DOHH2 (cell line): ENCODE measurements around the gene SLCO3A1.

Experiments
- H3F3A ChIP-seq: fragments of 200-600 bp; sonication (generic), shearing (Covaris generic); 2 replicates; pipeline ENCODE4 v1.6.0; 2016; ENCODE audit warnings: antibody characterized with exemption, mild to moderate bottlenecking; ENCODE audit not compliant: control insufficient read depth, insufficient read depth
- H3K27ac ChIP-seq: fragments of 200-600 bp; sonication (generic); 2 replicates; pipeline ENCODE4 v1.5.1; 2014; ENCODE audit warnings: low read depth, mild to moderate bottlenecking, low read length, moderate library complexity
- H3K27me3 ChIP-seq: fragments of 200-600 bp; sonication (generic); 2 replicates; pipeline ENCODE4 v1.6.1; 2014; ENCODE audit warnings: mild to moderate bottlenecking, low read length, mixed read lengths; ENCODE audit not compliant: control insufficient read depth
- H3K36me3 ChIP-seq: fragments of 200-600 bp; sonication (generic); 2 replicates; pipeline ENCODE4 v1.6.1; 2014; ENCODE audit warnings: mild to moderate bottlenecking, low read length, moderate library complexity, mixed read lengths; ENCODE audit not compliant: control insufficient read depth
- H3K4me1 ChIP-seq: fragments of 200-600 bp; sonication (generic); 2 replicates; pipeline ENCODE4 v1.6.1; 2014; ENCODE audit warnings: mild to moderate bottlenecking, low read length, mixed read lengths; ENCODE audit not compliant: control insufficient read depth
- H3K4me2 ChIP-seq: fragments of 200-600 bp; sonication (generic); 2 replicates; pipeline ENCODE4 v1.6.0; 2014; ENCODE audit warnings: mild to moderate bottlenecking, low read length, moderate library complexity
- H3K4me3 ChIP-seq: fragments of 200-600 bp; sonication (generic); 2 replicates; pipeline ENCODE4 v1.5.1; 2014; ENCODE audit warnings: mild to moderate bottlenecking, low read length, mixed read lengths
- H3K79me2 ChIP-seq: fragments of 200-600 bp; sonication (generic); 2 replicates; pipeline ENCODE4 v1.6.1; 2014; ENCODE audit warnings: mild to moderate bottlenecking, low read length, mixed read lengths; ENCODE audit not compliant: control insufficient read depth
- H3K9me2 ChIP-seq: fragments of 200-600 bp; sonication (generic); replicated peaks from 2 replicates; pipeline ENCODE4 v1.6.1; 2014; ENCODE audit warnings: mild to moderate bottlenecking, low read length, mixed read lengths; ENCODE audit not compliant: control insufficient read depth
- H3K9me3 ChIP-seq: fragments of 200-600 bp; sonication (generic); 2 replicates; pipeline ENCODE4 v1.6.1; 2014; ENCODE audit warnings: antibody characterized with exemption, low read length, mixed read lengths; ENCODE audit not compliant: control insufficient read depth, insufficient read depth
- H4K20me1 ChIP-seq: fragments of 200-600 bp; sonication (generic); 2 replicates; pipeline ENCODE4 v1.6.0; 2014; ENCODE audit warnings: low read depth, mild to moderate bottlenecking, antibody characterized with exemption, low read length, moderate library complexity; ENCODE audit not compliant: control insufficient read depth, insufficient read depth
- EZH2phosphoT487 ChIP-seq: fragments of 200-600 bp; sonication (generic); IDR thresholded peaks from 2 replicates; pipeline ENCODE4 v1.6.1; 2017; ENCODE audit warnings: borderline replicate concordance, mild to moderate bottlenecking, antibody characterized with exemption, low read length, moderate library complexity, mixed read lengths
- TF ChIP-seq, protein P1 (sequence below): fragments of 200-600 bp; sonication (generic); IDR thresholded peaks from one replicate; pipeline ENCODE4 v1.5.1; 2014; ENCODE audit warnings: antibody characterized with exemption, mild to moderate bottlenecking, low read depth, low read length; ENCODE audit not compliant: poor library complexity, severe bottlenecking

The SLCO3A1 gene

DNA sequence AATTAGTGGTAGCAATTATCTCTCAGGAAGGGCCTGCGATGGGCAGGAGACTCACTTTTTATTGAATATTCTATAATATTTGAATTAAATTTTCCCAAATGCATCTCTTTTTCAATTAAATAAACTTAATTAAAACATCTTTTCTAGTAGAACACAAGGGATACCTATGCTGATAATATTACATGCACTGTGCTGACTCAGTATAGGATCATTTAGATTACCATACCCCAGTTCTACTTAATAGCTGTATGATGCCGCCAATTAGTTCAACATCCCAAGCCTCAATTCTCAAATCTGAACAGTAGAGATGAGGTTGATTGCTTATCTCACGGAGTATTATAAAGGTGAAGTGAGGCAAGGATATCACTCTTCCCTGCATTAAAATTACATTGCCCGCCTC, 149.2 kb downstream of the SLCO3A1 start:
- 0 out of 2 replicates have a peak, but pooled peaks cover 5% of the 10 kb centered on the region for H4K20me1 ChIP-seq
- 0 out of 2 replicates have a peak, but pooled peaks cover 3% of the 10 kb centered on the region for H3K79me2 ChIP-seq
- H3K9me2 ChIP-seq, result no peaks in the 10 kb centered on the region
- H3K9me3 ChIP-seq, result no peaks in the 10 kb centered on the region
- H3K36me3 ChIP-seq, result no peaks in the 10 kb centered on the region
- no peak overlapping the region for H3K4me3 ChIP-seq
- H3K4me1 ChIP-seq, result no peaks in the 10 kb centered on the region
- no peaks in the 10 kb centered on the region for H3K27me3 ChIP-seq
- H3F3A ChIP-seq, result no peaks in the 10 kb centered on the region
- no peak overlapping the region for H3K4me2 ChIP-seq
- no peak for TF ChIP-seq EZH2phosphoT487
- TF ChIP-seq, protein P1, sequence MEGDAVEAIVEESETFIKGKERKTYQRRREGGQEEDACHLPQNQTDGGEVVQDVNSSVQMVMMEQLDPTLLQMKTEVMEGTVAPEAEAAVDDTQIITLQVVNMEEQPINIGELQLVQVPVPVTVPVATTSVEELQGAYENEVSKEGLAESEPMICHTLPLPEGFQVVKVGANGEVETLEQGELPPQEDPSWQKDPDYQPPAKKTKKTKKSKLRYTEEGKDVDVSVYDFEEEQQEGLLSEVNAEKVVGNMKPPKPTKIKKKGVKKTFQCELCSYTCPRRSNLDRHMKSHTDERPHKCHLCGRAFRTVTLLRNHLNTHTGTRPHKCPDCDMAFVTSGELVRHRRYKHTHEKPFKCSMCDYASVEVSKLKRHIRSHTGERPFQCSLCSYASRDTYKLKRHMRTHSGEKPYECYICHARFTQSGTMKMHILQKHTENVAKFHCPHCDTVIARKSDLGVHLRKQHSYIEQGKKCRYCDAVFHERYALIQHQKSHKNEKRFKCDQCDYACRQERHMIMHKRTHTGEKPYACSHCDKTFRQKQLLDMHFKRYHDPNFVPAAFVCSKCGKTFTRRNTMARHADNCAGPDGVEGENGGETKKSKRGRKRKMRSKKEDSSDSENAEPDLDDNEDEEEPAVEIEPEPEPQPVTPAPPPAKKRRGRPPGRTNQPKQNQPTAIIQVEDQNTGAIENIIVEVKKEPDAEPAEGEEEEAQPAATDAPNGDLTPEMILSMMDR, result no peak
- no peak overlapping the region for H3K27ac ChIP-seq

DNA sequence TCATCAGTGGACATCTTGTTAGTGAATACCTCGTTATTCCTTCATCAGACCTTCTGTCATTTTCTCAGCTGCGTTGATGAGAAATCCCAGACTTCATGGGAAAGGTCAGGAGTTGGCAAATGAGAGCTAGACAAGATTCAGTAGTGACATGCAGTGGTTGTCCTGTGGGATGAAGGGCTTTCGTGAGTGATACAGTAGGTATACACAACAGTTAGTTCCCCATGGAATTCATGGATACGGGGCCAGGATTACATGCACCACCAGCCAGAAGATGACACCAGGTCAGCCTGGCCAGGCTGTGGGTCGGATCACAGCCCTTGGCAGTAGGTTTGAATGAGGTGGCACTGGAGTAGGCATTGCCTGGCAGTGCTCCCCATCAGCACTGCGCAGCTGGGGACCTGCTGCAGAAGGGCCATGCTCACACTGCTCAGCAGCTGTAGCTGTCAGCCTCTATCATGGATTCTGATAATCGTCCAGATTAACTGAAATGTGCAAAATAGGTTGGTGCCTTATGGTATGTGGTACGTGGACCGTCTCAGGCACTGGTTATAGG, 150.1 kb downstream of the SLCO3A1 start:
- Histone ChIP-seq H3K4me2 (no peak overlapping the region), H3K9me2 (no peaks in the 10 kb centered on the region), H3K4me3 (no peak overlapping the region), H4K20me1 (0 out of 2 replicates have a peak, but pooled peaks cover 5% of the 10 kb centered on the region), H3K4me1 (no peaks in the 10 kb centered on the region), H3F3A (no peaks in the 10 kb centered on the region), H3K27ac (no peak overlapping the region), H3K27me3 (no peaks in the 10 kb centered on the region), H3K36me3 (no peaks in the 10 kb centered on the region), H3K9me3 (no peaks in the 10 kb centered on the region), H3K79me2 (0 out of 2 replicates have a peak, but pooled peaks cover 3% of the 10 kb centered on the region)
- TF ChIP-seq EZH2phosphoT487, result no peak
- TF ChIP-seq, protein P1, result no peak

DNA sequence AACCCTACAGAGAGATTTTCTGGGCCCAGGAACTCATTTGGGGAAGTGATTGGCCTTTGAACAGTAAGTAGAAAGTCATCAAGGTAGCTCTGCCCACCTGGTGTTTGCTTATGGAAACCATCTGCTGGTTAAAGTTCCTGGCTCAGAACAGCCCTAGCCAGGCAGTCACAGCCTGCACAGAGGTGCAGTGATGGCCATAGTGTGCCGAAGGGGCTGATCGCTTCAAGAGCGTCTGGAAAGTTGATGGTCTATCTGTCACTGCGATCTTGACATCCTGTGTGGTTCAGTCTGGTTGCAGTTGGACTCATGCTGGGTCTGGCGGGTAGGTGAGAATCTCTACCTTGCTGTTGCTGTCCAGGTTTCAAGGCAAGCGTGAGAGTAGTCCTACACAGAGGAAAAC, 151.6 kb downstream of the SLCO3A1 start:
- 0 out of 2 replicates have a peak, but pooled peaks cover 3% of the 10 kb centered on the region for H3K79me2 ChIP-seq
- no peak overlapping the region for H3K4me3 ChIP-seq
- H3K9me3 ChIP-seq, result no peaks in the 10 kb centered on the region
- TF ChIP-seq, protein P1, result no peak
- no peak for TF ChIP-seq EZH2phosphoT487
- H3K4me1 ChIP-seq, result no peaks in the 10 kb centered on the region
- no peaks in the 10 kb centered on the region for H3K27me3 ChIP-seq
- H4K20me1 ChIP-seq, result 0 out of 2 replicates have a peak, but pooled peaks cover 5% of the 10 kb centered on the region
- H3F3A ChIP-seq, result no peaks in the 10 kb centered on the region
- no peaks in the 10 kb centered on the region for H3K36me3 ChIP-seq
- H3K4me2 ChIP-seq, result no peak overlapping the region
- no peaks in the 10 kb centered on the region for H3K9me2 ChIP-seq
- no peak overlapping the region for H3K27ac ChIP-seq
